Tibial nerve (tissue), 4 donors: ENCODE data around the gene RARS1. TPM values are rescaled to one million over a fixed set of nuclear protein-coding genes. Genes with fewer than 3 reads are reported as not detected.

Experiments used
- DNase-seq, 2 donors: peaks; one replicate each; pipeline ENCODE4 v3.0.0-alpha.2; 2019; ENCODE audit warnings: low spot score in 2 of 2
- H3K27ac ChIP-seq, 4 donors: fragments of 200-600 bp; sonication (generic) in 3 of 4; one replicate each; pipeline ENCODE4 v1.5.1; 2017 to 2019; ENCODE audit warnings: mild to moderate bottlenecking in 1 of 4
- H3K27me3 ChIP-seq, 2 donors: fragments of 200-600 bp; sonication (generic) in 1 of 2; one replicate each; pipeline versions ENCODE4 v1.5.1 to v1.6.0; 2017 to 2019
- H3K36me3 ChIP-seq, 3 donors: fragments of 200-600 bp; sonication (generic); one replicate each; pipeline ENCODE4 v1.5.1; 2018 to 2019
- H3K4me1 ChIP-seq, 4 donors: fragments of 200-600 bp; sonication (generic) in 3 of 4; one replicate each; pipeline ENCODE4 v1.5.1; 2017 to 2019
- H3K4me3 ChIP-seq, 4 donors: fragments of 200-600 bp; sonication (generic) in 3 of 4; one replicate each; pipeline ENCODE4 v1.5.1; 2017 to 2019; ENCODE audit warnings: mild to moderate bottlenecking in 1 of 4, moderate library complexity in 1 of 4
- H3K9me3 ChIP-seq, 4 donors: fragments of 200-600 bp; sonication (generic) in 3 of 4; one replicate each; pipeline ENCODE4 v1.5.1; 2017 to 2019
- EP300 ChIP-seq, 2 donors: sonication (generic); formaldehyde crosslinking; IDR thresholded peaks; one replicate each; pipeline ENCODE4 v1.6.1; 2017; ENCODE audit warnings: antibody characterized with exemption in 2 of 2, mild to moderate bottlenecking in 1 of 2
- POLR2A ChIP-seq, 2 donors: fragments of 450-650 bp; IDR thresholded peaks; one replicate each; pipeline ENCODE4 v1.6.1; 2017; ENCODE audit warnings: antibody characterized with exemption in 2 of 2, mild to moderate bottlenecking in 2 of 2, moderate library complexity in 2 of 2
- WGBS, 2 donors: methylation state at CpG; one replicate each; pipeline ENCODE4 v1.1.5; 2018; 5-methylcytosine and 5-hydroxymethylcytosine counted together
- total RNA-seq, 4 donors: library from RNA; depleted of rRNA; stranded (reverse); fragments of >200 nt; gene quantifications; one replicate each; pipeline ENCODE4 v1.1.0, GENCODE V29; 2016
- TF ChIP-seq, protein P1 (sequence below), 5 experiments: fragments of 200-600 bp in 3 of 5; fragments of 450-650 bp in 2 of 5; sonication (generic) in 3 of 5; IDR thresholded peaks; one replicate each; pipeline ENCODE4 v1.5.1; 2016 to 2019; ENCODE audit warnings: antibody characterized with exemption in 5 of 5, mild to moderate bottlenecking in 3 of 5, moderate library complexity in 2 of 5

RARS1 gene
- total RNA-seq, 4 donors from 2014 or later = 42.8 to 56.8 (median 52.9) TPM

GRCh38 chr5:168528521-168529373 is 42.5 kb downstream of the RARS1 start, which contains the start of gene FBLL1:
Gene FBLL1, plus strand, starts transcription at chr5:168529305. Its CDS starts 200 bp downstream, at chr5:168529505.
- peaks cover 0 to 39% of the 10 kb centered on the region in 2 donors for H3K27me3 ChIP-seq
- H3K9me3 ChIP-seq = peaks cover 0 to 3% (median 0%) of the 10 kb centered on the region in 4 donors
- peak within 1 kb of the TSS; percentile 23 to 56 (median 30) for H3K4me3 ChIP-seq
- 17 to 21% methylated on average over 21 to 26 of the region's 38 CpGs for WGBS, 2 donors
- TF ChIP-seq, protein P1, sequence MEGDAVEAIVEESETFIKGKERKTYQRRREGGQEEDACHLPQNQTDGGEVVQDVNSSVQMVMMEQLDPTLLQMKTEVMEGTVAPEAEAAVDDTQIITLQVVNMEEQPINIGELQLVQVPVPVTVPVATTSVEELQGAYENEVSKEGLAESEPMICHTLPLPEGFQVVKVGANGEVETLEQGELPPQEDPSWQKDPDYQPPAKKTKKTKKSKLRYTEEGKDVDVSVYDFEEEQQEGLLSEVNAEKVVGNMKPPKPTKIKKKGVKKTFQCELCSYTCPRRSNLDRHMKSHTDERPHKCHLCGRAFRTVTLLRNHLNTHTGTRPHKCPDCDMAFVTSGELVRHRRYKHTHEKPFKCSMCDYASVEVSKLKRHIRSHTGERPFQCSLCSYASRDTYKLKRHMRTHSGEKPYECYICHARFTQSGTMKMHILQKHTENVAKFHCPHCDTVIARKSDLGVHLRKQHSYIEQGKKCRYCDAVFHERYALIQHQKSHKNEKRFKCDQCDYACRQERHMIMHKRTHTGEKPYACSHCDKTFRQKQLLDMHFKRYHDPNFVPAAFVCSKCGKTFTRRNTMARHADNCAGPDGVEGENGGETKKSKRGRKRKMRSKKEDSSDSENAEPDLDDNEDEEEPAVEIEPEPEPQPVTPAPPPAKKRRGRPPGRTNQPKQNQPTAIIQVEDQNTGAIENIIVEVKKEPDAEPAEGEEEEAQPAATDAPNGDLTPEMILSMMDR (IDR thresholded peaks at IDR 0.05) = no peak
- TF ChIP-seq EP300 (IDR thresholded peaks at IDR 0.05) (no peak), POLR2A (IDR thresholded peaks at IDR 0.05) (no peak)
- peaks cover 0 to 2% (median 0%) of the 10 kb centered on the region in 3 donors for H3K36me3 ChIP-seq
- H3K27ac ChIP-seq = no peak within 1 kb of the TSS
- DNase-seq = no peak
- peaks cover 0 to 10% (median 3%) of the 10 kb centered on the region in 4 donors for H3K4me1 ChIP-seq

- Histone ChIP-seq H3K27ac (no peak overlapping the region), H3K4me1 (peaks cover 0 to 10% (median 3%) of the 10 kb centered on the region in 4 donors), H3K9me3 (peaks cover 0 to 3% (median 0%) of the 10 kb centered on the region in 4 donors), H3K4me3 (peak overlapping the region; percentile 23 to 56 (median 30)), H3K27me3 (peaks cover 0 to 39% of the 10 kb centered on the region in 2 donors), H3K36me3 (no peaks in the 10 kb centered on the region)
- DNase-seq = no peak
- TF ChIP-seq, protein P1 (IDR thresholded peaks at IDR 0.05) = no peak
- TF ChIP-seq EP300 (IDR thresholded peaks at IDR 0.05) = no peak
- TF ChIP-seq POLR2A (IDR thresholded peaks at IDR 0.05) = no peak
- 33 to 57% methylated on average over 26 to 60 of the region's 125 CpGs for WGBS, 2 donors
Measured at GRCh38 chr5:168529374-168530234, 43.3 kb downstream of the RARS1 start.

- H3K27me3 ChIP-seq = peaks cover 0 to 39% of the 10 kb centered on the region in 2 donors
- H3K4me3 ChIP-seq = no peak overlapping the region
- no peak overlapping the region for H3K27ac ChIP-seq
- H3K4me1 ChIP-seq = peaks cover 0 to 10% (median 3%) of the 10 kb centered on the region in 4 donors
- DNase-seq = no peak
- WGBS, 2 donors = 65 to 71% methylated on average over 4 of the region's 4 CpGs
- H3K36me3 ChIP-seq = no peaks in the 10 kb centered on the region
- H3K9me3 ChIP-seq = peaks cover 0 to 3% (median 0%) of the 10 kb centered on the region in 4 donors
- TF ChIP-seq, protein P1 (IDR thresholded peaks at IDR 0.05) = no peak
- TF ChIP-seq EP300 (IDR thresholded peaks at IDR 0.05) (no peak), POLR2A (IDR thresholded peaks at IDR 0.05) (no peak)
Measured at GRCh38 chr5:168530621-168531150, 44.4 kb downstream of the RARS1 start.

GRCh38 chr5:168531191-168531590 is 44.9 kb downstream of the RARS1 start:
- Histone ChIP-seq H3K4me1 (peaks cover 0 to 10% (median 3%) of the 10 kb centered on the region in 4 donors), H3K9me3 (peaks cover 0 to 3% (median 0%) of the 10 kb centered on the region in 4 donors), H3K36me3 (no peaks in the 10 kb centered on the region), H3K27me3 (peaks cover 0 to 39% of the 10 kb centered on the region in 2 donors), H3K27ac (no peak overlapping the region), H3K4me3 (no peak overlapping the region)
- no peak for DNase-seq
- TF ChIP-seq POLR2A (IDR thresholded peaks at IDR 0.05) (no peak), EP300 (IDR thresholded peaks at IDR 0.05) (no peak)
- TF ChIP-seq, protein P1 (IDR thresholded peaks at IDR 0.05) = no peak
- 77 to 78% methylated on average over 5 of the region's 5 CpGs for WGBS, 2 donors
